Ascending aorta (tissue), 2 donors: ENCODE data around the gene DEFB129. TPM values are rescaled to one million over a fixed set of nuclear protein-coding genes. Genes with fewer than 3 reads are reported as not detected.
"Not testable (repeated sequence)": the region's sequence is repeated elsewhere in the genome, so short reads cannot be mapped to it uniquely, and the experiment has no call there.

ENCODE experiments used
- DNase-seq, 2 donors: peaks; one replicate each; pipeline ENCODE4 v3.0.0-alpha.2; 2019; ENCODE audit warnings: low spot score in 2 of 2
- H3K27ac ChIP-seq, 2 donors: fragments of 200-600 bp; sonication (generic); one replicate each; pipeline ENCODE4 v1.5.1; 2016 to 2017; ENCODE audit warnings: mild to moderate bottlenecking in 1 of 2
- H3K27me3 ChIP-seq: fragments of 200-600 bp; sonication (generic); one replicate; pipeline ENCODE4 v1.5.1; 2017
- H3K36me3 ChIP-seq, 2 donors: fragments of 200-600 bp; sonication (generic); one replicate each; pipeline ENCODE4 v1.5.1; 2016
- H3K4me1 ChIP-seq, 2 donors: fragments of 200-600 bp; sonication (generic); one replicate each; pipeline ENCODE4 v1.5.1; 2016 to 2017; ENCODE audit warnings: mild to moderate bottlenecking in 1 of 2
- H3K4me3 ChIP-seq, 2 donors: fragments of 200-600 bp; sonication (generic); one replicate each; pipeline ENCODE4 v1.5.1; 2016 to 2017; ENCODE audit warnings: mild to moderate bottlenecking in 1 of 2
- H3K9me3 ChIP-seq, 2 donors: fragments of 200-600 bp; sonication (generic); one replicate each; pipeline ENCODE4 v1.5.1; 2016
- CTCF ChIP-seq, 3 experiments: fragments of 200-600 bp in 2 of 3; fragments of 450-650 bp in 1 of 3; sonication (generic) in 2 of 3; IDR thresholded peaks; one replicate each; pipeline ENCODE4 v1.5.1; 2016 to 2019; ENCODE audit warnings: antibody characterized with exemption in 3 of 3, mild to moderate bottlenecking in 1 of 3, moderate library complexity in 1 of 3
- intact Hi-C: fragments of 100-400 bp; cut with DNase I; formaldehyde crosslinking; loops from one replicate; pipeline ENCODE4 v1.15.1; 2023
- total RNA-seq: library from RNA; depleted of rRNA; stranded (reverse); fragments of >200 nt; gene quantifications from one replicate; pipeline ENCODE4 v1.1.0, GENCODE V29; 2016

The DEFB129 gene, protein sequence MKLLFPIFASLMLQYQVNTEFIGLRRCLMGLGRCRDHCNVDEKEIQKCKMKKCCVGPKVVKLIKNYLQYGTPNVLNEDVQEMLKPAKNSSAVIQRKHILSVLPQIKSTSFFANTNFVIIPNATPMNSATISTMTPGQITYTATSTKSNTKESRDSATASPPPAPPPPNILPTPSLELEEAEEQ
- not detected for total RNA-seq

- Histone ChIP-seq H3K9me3 (no peaks in the 10 kb centered on the region), H3K27ac (no peak within 1 kb of the TSS), H3K4me3 (no peak within 1 kb of the TSS), H3K36me3 (no peaks in the 10 kb centered on the region), H3K27me3 (no peaks in the 10 kb centered on the region), H3K4me1 (no peaks in the 10 kb centered on the region)
- no peak for TF ChIP-seq CTCF (IDR thresholded peaks at IDR 0.05)
- DNase-seq, result no peak
- intact Hi-C loops, result no loop called here
These were observed at the start of gene DEFB129 for GRCh38 chr20:226958-227357. TSS of gene DEFB129 (plus strand) at chr20:227258. CDS start at chr20:227289, 31 bp downstream.

DNA sequence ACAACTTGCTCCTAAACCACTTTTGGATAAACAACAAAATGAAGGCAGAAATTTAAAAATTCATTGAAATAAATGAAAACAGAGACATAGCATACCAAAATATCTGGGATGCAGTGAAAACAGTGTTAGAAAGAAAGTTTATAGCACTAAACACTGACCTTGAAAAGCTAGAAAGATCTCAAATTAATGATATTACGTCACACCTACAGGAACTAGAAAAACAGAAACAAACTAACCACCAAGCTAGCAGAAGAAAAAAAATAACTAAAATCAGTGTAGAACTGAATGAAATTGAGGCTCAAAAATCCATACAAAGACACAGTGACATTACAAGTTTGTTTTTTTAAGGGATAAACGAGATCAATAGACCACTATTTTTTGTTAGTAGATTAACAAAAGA lies 42.8 kb upstream of the DEFB129 start:
- no peaks in the 10 kb centered on the region for H3K27me3 ChIP-seq
- no peak overlapping the region for H3K27ac ChIP-seq
- no peaks in the 10 kb centered on the region for H3K36me3 ChIP-seq
- TF ChIP-seq CTCF (IDR thresholded peaks at IDR 0.05), result no peak
- no peak for DNase-seq
- H3K9me3 ChIP-seq, result no peaks in the 10 kb centered on the region
- H3K4me1 ChIP-seq, result no peaks in the 10 kb centered on the region
- intact Hi-C loops, result no loop called here
- H3K4me3 ChIP-seq, result no peak overlapping the region

GRCh38 chr20:187733-188132 lies 39.3 kb upstream of the DEFB129 start:
- H3K27ac ChIP-seq, result no peak overlapping the region
- no peaks in the 10 kb centered on the region for H3K36me3 ChIP-seq
- H3K9me3 ChIP-seq, result no peaks in the 10 kb centered on the region
- no peaks in the 10 kb centered on the region for H3K4me1 ChIP-seq
- no peak overlapping the region for H3K4me3 ChIP-seq
- DNase-seq, result no peak
- TF ChIP-seq CTCF (IDR thresholded peaks at IDR 0.05), result no peak
- no peaks in the 10 kb centered on the region for H3K27me3 ChIP-seq
- intact Hi-C loops, result no loop called here

GRCh38 chr20:189611-190010 lies 37.4 kb upstream of the DEFB129 start, which contains the start of gene DEFB128:
TSS of gene DEFB128 (minus strand) at chr20:189711. CDS start at chr20:189623, 88 bp downstream.
- Histone ChIP-seq H3K27ac (no peak within 1 kb of the TSS), H3K4me3 (no peak within 1 kb of the TSS), H3K9me3 (no peaks in the 10 kb centered on the region), H3K27me3 (no peaks in the 10 kb centered on the region), H3K36me3 (no peaks in the 10 kb centered on the region), H3K4me1 (no peaks in the 10 kb centered on the region)
- no peak for DNase-seq
- intact Hi-C loops, result no loop called here
- no peak for TF ChIP-seq CTCF (IDR thresholded peaks at IDR 0.05)

GRCh38 chr20:198225-198624 lies 28.8 kb upstream of the DEFB129 start:
- Histone ChIP-seq H3K4me3 (no peak overlapping the region), H3K27me3 (no peaks in the 10 kb centered on the region), H3K36me3 (no peaks in the 10 kb centered on the region), H3K27ac (no peak overlapping the region), H3K4me1 (no peaks in the 10 kb centered on the region), H3K9me3 (no peaks in the 10 kb centered on the region)
- TF ChIP-seq CTCF (IDR thresholded peaks at IDR 0.05), result no peak
- intact Hi-C loops, result no loop called here
- no peak for DNase-seq

DNA sequence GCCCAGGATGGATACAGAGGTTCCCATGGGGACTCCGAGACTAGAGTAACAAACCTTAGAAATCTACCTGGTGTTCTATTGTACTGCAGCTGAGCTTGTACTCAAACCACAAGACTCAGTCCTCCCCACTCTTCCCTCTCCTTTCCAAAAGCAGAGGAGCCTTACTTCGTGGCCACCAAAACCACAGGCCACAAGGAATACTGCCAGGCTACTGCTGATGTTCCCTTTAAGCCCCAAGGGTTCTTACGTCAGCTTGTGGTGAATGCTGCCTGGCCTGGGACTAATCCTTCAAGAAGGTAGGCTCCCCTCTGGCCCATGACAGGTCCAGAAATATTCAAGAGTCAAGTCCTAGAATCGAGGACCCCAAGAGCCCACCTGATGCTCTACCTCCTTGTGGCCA lies 27.1 kb upstream of the DEFB129 start:
- no peaks in the 10 kb centered on the region for H3K27me3 ChIP-seq
- no peak overlapping the region for H3K27ac ChIP-seq
- no peaks in the 10 kb centered on the region for H3K4me1 ChIP-seq
- no peaks in the 10 kb centered on the region for H3K9me3 ChIP-seq
- no peak for TF ChIP-seq CTCF (IDR thresholded peaks at IDR 0.05)
- no peak for DNase-seq
- intact Hi-C loops, result no loop called here
- no peaks in the 10 kb centered on the region for H3K36me3 ChIP-seq
- no peak overlapping the region for H3K4me3 ChIP-seq

DNA sequence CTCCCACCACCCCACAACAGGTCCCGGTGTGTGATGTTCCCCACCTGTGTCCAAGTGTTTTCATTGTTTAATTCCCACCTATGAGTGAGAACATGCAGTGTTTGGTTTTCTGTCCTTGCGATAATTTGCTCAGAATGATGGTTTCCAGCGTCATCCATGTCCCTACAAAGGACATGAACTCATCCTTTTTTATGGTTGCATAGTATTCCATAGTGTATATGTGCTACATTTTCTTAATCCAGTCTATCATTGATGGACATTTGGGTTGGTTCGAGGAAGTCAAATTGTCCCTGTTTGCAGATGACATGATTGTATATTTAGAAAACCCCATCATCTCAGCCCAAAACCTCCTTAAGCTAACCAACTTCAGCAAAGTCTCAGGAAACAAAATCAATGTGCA lies 23.4 kb upstream of the DEFB129 start:
- H3K4me3 ChIP-seq, H3K4me1 ChIP-seq, DNase-seq, H3K9me3 ChIP-seq, intact Hi-C loops, H3K27me3 ChIP-seq, H3K36me3 ChIP-seq, H3K27ac ChIP-seq: not testable (repeated sequence)
